Endothelial cell of umbilical vein (primary cell): ENCODE measurements around the gene DCLK2. TPM values are rescaled to one million over a fixed set of nuclear protein-coding genes. Genes with fewer than 3 reads are reported as not detected.

Experiments used
- BruUV-seq: library from RNA; stranded (reverse); fragments of 400-500 nt; replicated peaks from 2 replicates; lab custom pipeline; 2021; lab: Mats Ljungman, UMichigan
- CTCF ChIA-PET: fragments of 300-600, 350-600 bp; sonication (Branson Sonifier 250); formaldehyde crosslinking; loops from one replicate; lab custom pipeline; 2021; ENCODE audit warnings: antibody characterized with exemption, inconsistent platforms; lab: Charles Lee
- POLR2A ChIA-PET: fragments of 300-600, 350-600 bp; sonication (Branson Sonifier 250); formaldehyde crosslinking; loops from one replicate; lab custom pipeline; 2021; ENCODE audit warnings: antibody characterized with exemption, inconsistent platforms; lab: Charles Lee
- DNase-seq: peaks from one replicate; pipeline ENCODE4 v3.0.0-alpha.2; 2011; ENCODE audit warnings: low read depth, low spot score
- FAIRE-seq: peaks from 2 replicates; lab custom pipeline; 2011; peaks lifted over from hg19 to GRCh38; lab: Jason Lieb, UNC
- H2AFZ ChIP-seq: 2 replicates; pipeline ENCODE4 v1.6.0; 2012; ENCODE audit warnings: low read depth, low read length, control low read depth, inconsistent platforms
- H3K27ac ChIP-seq: 2 replicates; pipeline ENCODE4 v1.5.1; 2011; ENCODE audit warnings: low read depth, mild to moderate bottlenecking, control low read depth, low read length, moderate library complexity; ENCODE audit not compliant: insufficient read depth
- H3K27me3 ChIP-seq, 2 experiments: 2 replicates each; pipeline versions ENCODE4 v1.6.0 to v1.6.1; 2011; ENCODE audit warnings: low read length in 2 of 2, mixed read lengths in 1 of 2; ENCODE audit not compliant: control insufficient read depth in 2 of 2, insufficient read depth in 2 of 2
- H3K36me3 ChIP-seq, 2 experiments: 2 replicates in 1 of 2; 3 replicates in 1 of 2; pipeline ENCODE4 v1.5.1; 2011; ENCODE audit warnings: low read length in 2 of 2, mild to moderate bottlenecking in 1 of 2, moderate library complexity in 1 of 2; ENCODE audit not compliant: control insufficient read depth in 2 of 2, insufficient read depth in 2 of 2; ENCODE audit errors: extremely low read depth in 1 of 2
- H3K4me1 ChIP-seq: 3 replicates; pipeline ENCODE4 v1.5.1; 2011; ENCODE audit warnings: mild to moderate bottlenecking, low read length; ENCODE audit not compliant: control insufficient read depth, insufficient read depth; ENCODE audit errors: extremely low read depth
- H3K4me2 ChIP-seq: 2 replicates; pipeline ENCODE4 v1.6.1; 2011; ENCODE audit warnings: low read length, control low read depth, mixed read lengths; ENCODE audit not compliant: insufficient read depth
- H3K4me3 ChIP-seq, 3 experiments: fragments of 200-600 bp in 1 of 3; sonication (generic), shearing (Covaris generic) in 1 of 3; replicated peaks in 1 of 3; 2 replicates each; pipeline ENCODE4 v1.5.1; 2011 to 2016; ENCODE audit warnings: control low read depth in 3 of 3, low read length in 3 of 3, mild to moderate bottlenecking in 2 of 3, inconsistent platforms in 1 of 3, low read depth in 1 of 3, moderate library complexity in 1 of 3; ENCODE audit not compliant: insufficient read depth in 1 of 3
- H3K79me2 ChIP-seq: 2 replicates; pipeline ENCODE4 v1.6.0; 2012; ENCODE audit warnings: low read length, inconsistent platforms; ENCODE audit not compliant: control insufficient read depth, insufficient read depth
- H3K9ac ChIP-seq: replicated peaks from 2 replicates; pipeline ENCODE3; 2011; ENCODE audit warnings: low read length, control low read depth; ENCODE audit not compliant: insufficient read depth; ENCODE audit errors: extremely low read depth
- H3K9me1 ChIP-seq: replicated peaks from 3 replicates; pipeline ENCODE4 v1.6.0; 2011; ENCODE audit warnings: mild to moderate bottlenecking, low read length; ENCODE audit not compliant: control insufficient read depth, insufficient read depth; ENCODE audit errors: extremely low read depth
- H3K9me3 ChIP-seq: replicated peaks from 2 replicates; pipeline ENCODE4 v1.5.1; 2012; ENCODE audit warnings: low read length, inconsistent platforms; ENCODE audit not compliant: control insufficient read depth, insufficient read depth
- H4K20me1 ChIP-seq: replicated peaks from 2 replicates; pipeline ENCODE3; 2011; ENCODE audit warnings: mild to moderate bottlenecking, low read length; ENCODE audit not compliant: control insufficient read depth, insufficient read depth; ENCODE audit errors: extremely low read depth
- CTCF ChIP-seq, 2 donors: IDR thresholded peaks; 1 replicate in 1 of 2; 2 replicates in 1 of 2; pipeline ENCODE4 v1.5.1; 2011; ENCODE audit warnings: low read length in 2 of 2, mild to moderate bottlenecking in 2 of 2, moderate library complexity in 2 of 2, control low read depth in 1 of 2, inconsistent platforms in 1 of 2, low read depth in 1 of 2; ENCODE audit not compliant: insufficient read depth in 1 of 2; ENCODE audit errors: extremely low read depth in 1 of 2
- EZH2 ChIP-seq: IDR thresholded peaks from 2 replicates; pipeline ENCODE4 v1.6.1; 2012; ENCODE audit warnings: borderline replicate concordance, low read depth, mild to moderate bottlenecking, moderate library complexity, low read length, inconsistent platforms; ENCODE audit not compliant: severe bottlenecking
- FOS ChIP-seq: IDR thresholded peaks from 2 replicates; pipeline ENCODE4 v1.6.1; 2011; ENCODE audit warnings: mild to moderate bottlenecking, low read length, moderate library complexity, borderline replicate concordance; ENCODE audit not compliant: insufficient read depth
- GATA2 ChIP-seq: IDR thresholded peaks from 2 replicates; pipeline ENCODE4 v1.7.0; 2011; ENCODE audit warnings: low read depth, mild to moderate bottlenecking, moderate library complexity, mixed read lengths, low read length; ENCODE audit not compliant: insufficient read length, insufficient read depth
- JUN ChIP-seq: IDR thresholded peaks from 2 replicates; pipeline ENCODE4 v1.6.1; 2011; ENCODE audit warnings: borderline replicate concordance, low read depth; ENCODE audit not compliant: insufficient read length, insufficient read depth
- MYC ChIP-seq: IDR thresholded peaks from one replicate; pipeline ENCODE4 v1.6.1; 2011; ENCODE audit warnings: mild to moderate bottlenecking, low read depth, low read length
- POLR2A ChIP-seq: IDR thresholded peaks from 2 replicates; pipeline ENCODE4 v1.6.1; 2012; ENCODE audit warnings: low read depth, mild to moderate bottlenecking, control low read depth, low read length
- POLR2AphosphoS5 ChIP-seq: IDR thresholded peaks from 2 replicates; pipeline ENCODE4 v1.6.1; 2012; ENCODE audit warnings: low read depth, mild to moderate bottlenecking, control low read depth, low read length, moderate library complexity; ENCODE audit not compliant: insufficient read depth
- dilution Hi-C: fragments of 300-500 bp; cut with MboI; formaldehyde crosslinking; loops from one replicate; pipeline ENCODE4 v1.15.0; 2019; ENCODE audit warnings: low sequenced_read_pairs; ENCODE audit not compliant: extremely low pct_ligation_motif_present
- intact Hi-C: fragments of 100-400 bp; cut with micrococcal nuclease; formaldehyde crosslinking; loops from one replicate; pipeline ENCODE4 v1.10.0; 2022
- polyA plus RNA-seq, 4 experiments: library from polyadenylated mRNA; depleted of rRNA in 3 of 4; stranded (reverse) in 3 of 4; unstranded in 1 of 4; fragments of >200 nt; gene quantifications; 2 replicates each; pipeline versions ENCODE4 v1.2.1 to v1.2.3, GENCODE V29; 2011 to 2012; ENCODE audit warnings: missing spikeins in 1 of 4
- total RNA-seq: library from RNA; stranded (reverse); gene quantifications from 2 replicates; pipeline ENCODE4 v1.2.3, GENCODE V29; 2021
- TF ChIP-seq, protein P1 (sequence below): IDR thresholded peaks from 2 replicates; pipeline ENCODE4 v1.6.1; 2011; ENCODE audit not compliant: insufficient read depth, insufficient read length

The DCLK2 gene
- total and polyA plus RNA-seq, 2 donors (not counting 3 experiments of a cell fraction or from before 2014, with no cell fraction given), result 1.7 to 4.7 TPM

GRCh38 chr4:150115851-150116250 lies 37.6 kb downstream of the DCLK2 start:
- intact Hi-C loops (no loop called here), dilution Hi-C loops (no loop called here)
- no peak overlapping the region for H2AFZ ChIP-seq
- H3K4me3 ChIP-seq, result no peak overlapping the region
- no peaks in the 10 kb centered on the region for H3K9me1 ChIP-seq
- H3K4me2 ChIP-seq, result no peak overlapping the region
- H3K4me1 ChIP-seq, result peaks cover 13% of the 10 kb centered on the region
- BruUV-seq, result no TSS peak
- no peak overlapping the region for H3K27ac ChIP-seq
- CTCF ChIA-PET, result interaction anchor here (1.0 to 1.2 kb wide), 2 partner anchors 94 to 814 kb away, joined by 3 read pairs; no protein-coding TSS in a partner anchor
- no peak for TF ChIP-seq FOS
- no peak for TF ChIP-seq JUN
- TF ChIP-seq POLR2A, result no peak
- no peak for TF ChIP-seq CTCF (IDR thresholded peaks at IDR 0.05; ENCODE audit: extremely low read depth in 1 of 2, insufficient read depth in 1 of 2, low read depth in 1 of 2, low read length in 2 of 2)
- TF ChIP-seq POLR2AphosphoS5, result no peak
- TF ChIP-seq, protein P1, sequence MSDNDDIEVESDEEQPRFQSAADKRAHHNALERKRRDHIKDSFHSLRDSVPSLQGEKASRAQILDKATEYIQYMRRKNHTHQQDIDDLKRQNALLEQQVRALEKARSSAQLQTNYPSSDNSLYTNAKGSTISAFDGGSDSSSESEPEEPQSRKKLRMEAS, result no peak
- no peak for TF ChIP-seq GATA2
- no peak for TF ChIP-seq MYC
- no peak for TF ChIP-seq EZH2
- DNase-seq (no peak), FAIRE-seq (no peak)
- POLR2A ChIA-PET, result no interaction called here
- H3K36me3 ChIP-seq, result no peaks in the 10 kb centered on the region
- no peaks in the 10 kb centered on the region for H3K79me2 ChIP-seq
- H3K9ac ChIP-seq, result no peak overlapping the region
- H3K27me3 ChIP-seq, result no peaks in the 10 kb centered on the region
- H4K20me1 ChIP-seq, result no peaks in the 10 kb centered on the region
- H3K9me3 ChIP-seq, result no peaks in the 10 kb centered on the region
